Right ventricle myocardium inferior (tissue), 1 donor: ENCODE data around the gene ATRN. TPM values are rescaled to one million over a fixed set of nuclear protein-coding genes. Genes with fewer than 3 reads are reported as not detected.

ENCODE experiments used
- ATAC-seq: fragments of 200-7000 bp; cut with Tn5 transposase; one replicate; pipeline ENCODE4 v1.9.1; 2020; ENCODE audit warnings: mild to moderate bottlenecking, moderate library complexity
- DNase-seq: peaks from one replicate; pipeline ENCODE4 v3.0.0; 2021; ENCODE audit errors: missing footprints
- intact Hi-C: fragments of 100-400 bp; cut with DNase I; formaldehyde crosslinking; loops from one replicate; pipeline ENCODE4 v1.11.0; 2022
- total RNA-seq: library from RNA; stranded (reverse); fragmentation: NEBNext Ultra II Directional; extraction: Animal tissue kit (Norgen Biotek cat#: 25700); gene quantifications from one replicate; pipeline ENCODE4 v1.2.1, GENCODE V29; 2021
- donor health status: DM: no; HTN: yes; CAD: no; lungs with severe emphysema.

ATRN gene
- total RNA-seq, 1 donor from 2014 or later, result 32.5 TPM

GRCh38 chr20:3678856-3679720, 208.3 kb downstream of the ATRN start:
- intact Hi-C loops, result loop anchor here (5.0 kb wide), 1 partner anchor 88 kb away; the partner anchor contains the start of gene ADISSP
- ATAC-seq (no peak), DNase-seq (peak; percentile 35)

GRCh38 chr20:3679749-3680700, 209.2 kb downstream of the ATRN start:
- DNase-seq, result peak; percentile 71
- peak; percentile 49 for ATAC-seq
- intact Hi-C loops, result loop anchor here (5.0 kb wide), 1 partner anchor 87 kb away; the partner anchor contains the start of gene ADISSP

GRCh38 chr20:3680701-3681351, 210.0 kb downstream of the ATRN start:
- DNase-seq, result peak; percentile 63
- ATAC-seq, result no peak
- intact Hi-C loops, result no loop called here

- ATAC-seq (no peak), DNase-seq (no peak)
- intact Hi-C loops, result no loop called here
These were observed 210.6 kb downstream of the ATRN start for GRCh38 chr20:3681352-3681930.

GRCh38 chr20:3681931-3682781, 211.3 kb downstream of the ATRN start, which contains the start of gene ADAM33:
Gene ADAM33, minus strand, starts transcription at chr20:3682010. Its CDS starts 6 bp downstream, at chr20:3682004.
- DNase-seq (peak; percentile 81), ATAC-seq (peak; percentile 54)
- intact Hi-C loops, result no loop called here

GRCh38 chr20:3685341-3685740, 214.5 kb downstream of the ATRN start:
- DNase-seq (peak; percentile 32), ATAC-seq (no peak)
- intact Hi-C loops, result no loop called here

- no peak for DNase-seq
- intact Hi-C loops, result no loop called here
- peak; percentile 1 for ATAC-seq
These were observed 215.6 kb downstream of the ATRN start for GRCh38 chr20:3686421-3686820.

GRCh38 chr20:3686867-3687321, 216.1 kb downstream of the ATRN start:
- ATAC-seq, result peak; percentile 88
- intact Hi-C loops, result no loop called here
- peak; percentile 85 for DNase-seq

- ATAC-seq (peak; percentile 74), DNase-seq (peak; percentile 50)
- intact Hi-C loops, result no loop called here
These were observed 216.8 kb downstream of the ATRN start for GRCh38 chr20:3687655-3688054.

- no peak for ATAC-seq
- intact Hi-C loops, result no loop called here
- DNase-seq, result peak; percentile 60
These were observed 219.2 kb downstream of the ATRN start for GRCh38 chr20:3689978-3690377.

GRCh38 chr20:3690413-3690812, 219.6 kb downstream of the ATRN start:
- intact Hi-C loops, result no loop called here
- no peak for DNase-seq
- no peak for ATAC-seq

GRCh38 chr20:3691306-3691705, 220.5 kb downstream of the ATRN start:
- intact Hi-C loops, result no loop called here
- DNase-seq (no peak), ATAC-seq (no peak)

GRCh38 chr20:3691897-3692296, 221.1 kb downstream of the ATRN start:
- intact Hi-C loops, result no loop called here
- no peak for ATAC-seq
- no peak for DNase-seq

GRCh38 chr20:3692706-3693294, 222.0 kb downstream of the ATRN start:
- ATAC-seq, result no peak
- intact Hi-C loops, result no loop called here
- DNase-seq, result no peak

GRCh38 chr20:3693376-3693775, 222.6 kb downstream of the ATRN start:
- intact Hi-C loops, result no loop called here
- no peak for ATAC-seq
- no peak for DNase-seq

- intact Hi-C loops, result no loop called here
- ATAC-seq (no peak), DNase-seq (no peak)
These were observed 224.0 kb downstream of the ATRN start for GRCh38 chr20:3694864-3695263.

GRCh38 chr20:3696200-3696599, 225.4 kb downstream of the ATRN start:
- DNase-seq (no peak), ATAC-seq (no peak)
- intact Hi-C loops, result no loop called here
